K562 (cell line): ENCODE measurements around the gene MAU2. TPM values are rescaled to one million over a fixed set of nuclear protein-coding genes. Genes with fewer than 3 reads are reported as not detected.

Experiments
- CREM ChIP-seq: IDR thresholded peaks from 2 replicates; pipeline ENCODE4 v1.6.1; 2014; ENCODE audit warnings: antibody characterized with exemption, low read depth
- FOXJ2 ChIP-seq: fragments of 200-800 bp; sonication (Bioruptor generic); IDR thresholded peaks from 2 replicates; pipeline ENCODE4 v1.6.1; 2016; ENCODE audit warnings: missing genetic modification characterization, missing compliant biosample characterization
- FOXK1 ChIP-seq: sonication (generic); formaldehyde crosslinking; IDR thresholded peaks from 2 replicates; pipeline ENCODE4 v1.8.0; 2022; ENCODE audit warnings: missing genetic modification reagents, mild to moderate bottlenecking, borderline replicate concordance
- LEF1 ChIP-seq: fragments of 450-650 bp; IDR thresholded peaks from 2 replicates; pipeline ENCODE4 v1.6.1; 2016; ENCODE audit warnings: mild to moderate bottlenecking
- MTA1 ChIP-seq: fragments of 450-650 bp; IDR thresholded peaks from 2 replicates; pipeline ENCODE4 v1.6.1; 2017; ENCODE audit warnings: borderline replicate concordance
- MYBL2 ChIP-seq, 2 experiments: fragments of 450-650 bp in 1 of 2; sonication (generic) in 1 of 2; formaldehyde crosslinking in 1 of 2; IDR thresholded peaks; 2 replicates each; pipeline versions ENCODE4 v1.6.1 to v1.8.1; 2017 to 2022; ENCODE audit warnings: borderline replicate concordance in 1 of 2, inconsistent platforms in 1 of 2, low read depth in 1 of 2, mild to moderate bottlenecking in 1 of 2, missing genetic modification reagents in 1 of 2, moderate library complexity in 1 of 2
- MYC ChIP-seq, 2 experiments: fragments of 250-450 bp in 1 of 2; sonication (Bioruptor Pico) in 1 of 2; IDR thresholded peaks; 2 replicates each; pipeline versions ENCODE4 v1.5.1 to v1.6.1; 2012 to 2021; ENCODE audit warnings: low read depth in 2 of 2, borderline replicate concordance in 1 of 2, improper control_type of control experiment in 1 of 2, low read length in 1 of 2, mild to moderate bottlenecking in 1 of 2, moderate library complexity in 1 of 2
- NEUROD1 ChIP-seq: fragments of 150-350 bp; IDR thresholded peaks from 2 replicates; pipeline ENCODE4 v1.6.1; 2014; ENCODE audit warnings: borderline replicate concordance, low read length, low read depth; ENCODE audit not compliant: partially characterized antibody
- PURB ChIP-seq: sonication (generic); formaldehyde crosslinking; IDR thresholded peaks from 2 replicates; pipeline ENCODE4 v1.9.0; 2021; ENCODE audit warnings: low read depth, mild to moderate bottlenecking, missing genetic modification reagents
- TOE1 ChIP-seq, 2 experiments: fragments of 450-650 bp in 1 of 2; sonication (generic) in 1 of 2; formaldehyde crosslinking in 1 of 2; IDR thresholded peaks; 2 replicates each; pipeline versions ENCODE4 v1.7.1 to v1.8.0; 2016 to 2022; ENCODE audit warnings: borderline replicate concordance in 2 of 2, mild to moderate bottlenecking in 2 of 2, antibody characterized with exemption in 1 of 2, inconsistent platforms in 1 of 2, low read depth in 1 of 2, missing genetic modification reagents in 1 of 2, moderate library complexity in 1 of 2
- ZNF395 ChIP-seq: fragments of 200-800 bp; sonication (Bioruptor generic); IDR thresholded peaks from 2 replicates; pipeline ENCODE4 v1.6.1; 2017; ENCODE audit warnings: missing genetic modification characterization, missing compliant biosample characterization
- ZNF445 ChIP-seq: fragments of 250-450 bp; sonication (Bioruptor Pico); IDR thresholded peaks from 2 replicates; pipeline ENCODE4 v1.4.0; 2020; ENCODE audit warnings: low read depth, mild to moderate bottlenecking, moderate library complexity
- ZNF507 ChIP-seq: conservative IDR thresholded peaks from 2 replicates; pipeline ENCODE4 v1.6.1; 2017; ENCODE audit warnings: missing genetic modification characterization, missing compliant biosample characterization
- ZNF589 ChIP-seq: fragments of 200-800 bp; sonication (Bioruptor generic); IDR thresholded peaks from 2 replicates; pipeline ENCODE4 v1.6.1; 2016; ENCODE audit warnings: low read depth, missing genetic modification characterization, missing compliant biosample characterization
- polyA plus RNA-seq, 8 experiments: library from polyadenylated mRNA; depleted of rRNA in 4 of 8; stranded (reverse) in 5 of 8; unstranded in 3 of 8; fragments of >200 nt; fragmentation: Nextera tagmentation in 2 of 8; fragmentation: Illumina TruSeq in 1 of 8; extraction: Ambion mirVana in 2 of 8; extraction: Trizol in 1 of 8; gene quantifications; 2 replicates each; pipeline versions ENCODE4 v1.2.1 to v1.2.3, GENCODE V29; 2011 to 2014; ENCODE audit warnings: inconsistent platforms in 1 of 8, missing spikeins in 1 of 8
- total RNA-seq, 7 experiments: library from RNA; depleted of rRNA in 6 of 7; stranded (reverse); fragments of >200 nt in 6 of 7; fragmentation: Illumina TruSeq in 2 of 7; extraction: Trizol in 2 of 7; gene quantifications; 2 replicates each; pipeline versions ENCODE4 v1.2.1 to v1.2.3, GENCODE V29; 2011 to 2021; ENCODE audit warnings: low replicate concordance in 1 of 7
- TF ChIP-seq, protein P1 (sequence below): IDR thresholded peaks from 2 replicates; pipeline ENCODE4 v1.6.1; 2014; ENCODE audit warnings: antibody characterized with exemption
- TF ChIP-seq, protein P2 (sequence below), 2 experiments: fragments of 450-650 bp in 1 of 2; IDR thresholded peaks; 2 replicates each; pipeline ENCODE4 v1.6.1; 2011 to 2017; ENCODE audit warnings: low read depth in 2 of 2, antibody characterized with exemption in 1 of 2, borderline replicate concordance in 1 of 2, low read length in 1 of 2, mild to moderate bottlenecking in 1 of 2, mixed read lengths in 1 of 2; ENCODE audit not compliant: control insufficient read depth in 1 of 2

Gene MAU2
- total and polyA plus RNA-seq, 9 of the 15 experiments (the other 6 are each of a cell fraction or from before 2014, with no cell fraction given) = 1.2 to 48.1 (median 19.4) TPM

GRCh38 chr19:19342086-19343015 lies 21.7 kb downstream of the MAU2 start (continued):
- TF ChIP-seq MYC (IDR thresholded peaks at IDR 0.05; ENCODE audit: low read depth, low read length) = peak; percentile 81; the same call in 1 of the 2 replicates
- TF ChIP-seq MYC (CRISPR knock-in tag; IDR thresholded peaks at IDR 0.05; ENCODE audit: borderline replicate concordance, low read depth) = no peak
- TF ChIP-seq MTA1 = no peak
- TF ChIP-seq PURB (CRISPR knock-in tag) = no peak
- TF ChIP-seq ZNF589 (CRISPR knock-in tag) = no peak
- TF ChIP-seq MYBL2 (IDR thresholded peaks at IDR 0.05; ENCODE audit: low read depth) = no peak
- TF ChIP-seq MYBL2 (CRISPR knock-in tag; IDR thresholded peaks at IDR 0.05; ENCODE audit: borderline replicate concordance) = no peak
- no peak for TF ChIP-seq ZNF445 (CRISPR knock-in tag)
- TF ChIP-seq ZNF507 (tag) = no peak
- TF ChIP-seq ZNF395 = no peak
- no peak for TF ChIP-seq FOXK1 (CRISPR knock-in tag)
- TF ChIP-seq, protein P1, sequence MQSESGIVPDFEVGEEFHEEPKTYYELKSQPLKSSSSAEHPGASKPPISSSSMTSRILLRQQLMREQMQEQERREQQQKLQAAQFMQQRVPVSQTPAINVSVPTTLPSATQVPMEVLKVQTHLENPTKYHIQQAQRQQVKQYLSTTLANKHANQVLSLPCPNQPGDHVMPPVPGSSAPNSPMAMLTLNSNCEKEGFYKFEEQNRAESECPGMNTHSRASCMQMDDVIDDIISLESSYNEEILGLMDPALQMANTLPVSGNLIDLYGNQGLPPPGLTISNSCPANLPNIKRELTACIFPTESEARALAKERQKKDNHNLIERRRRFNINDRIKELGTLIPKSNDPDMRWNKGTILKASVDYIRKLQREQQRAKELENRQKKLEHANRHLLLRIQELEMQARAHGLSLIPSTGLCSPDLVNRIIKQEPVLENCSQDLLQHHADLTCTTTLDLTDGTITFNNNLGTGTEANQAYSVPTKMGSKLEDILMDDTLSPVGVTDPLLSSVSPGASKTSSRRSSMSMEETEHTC = peak; percentile 80
- no peak for TF ChIP-seq NEUROD1
- peak; percentile 21; the same call in 1 of the 2 replicates for TF ChIP-seq TOE1 (IDR thresholded peaks at IDR 0.05; ENCODE audit: borderline replicate concordance)
- TF ChIP-seq TOE1 (CRISPR knock-in tag; IDR thresholded peaks at IDR 0.05; ENCODE audit: borderline replicate concordance, low read depth) = 0 out of 2 replicates have a peak, but pooled peaks have one; percentile 75
- TF ChIP-seq, protein P2, sequence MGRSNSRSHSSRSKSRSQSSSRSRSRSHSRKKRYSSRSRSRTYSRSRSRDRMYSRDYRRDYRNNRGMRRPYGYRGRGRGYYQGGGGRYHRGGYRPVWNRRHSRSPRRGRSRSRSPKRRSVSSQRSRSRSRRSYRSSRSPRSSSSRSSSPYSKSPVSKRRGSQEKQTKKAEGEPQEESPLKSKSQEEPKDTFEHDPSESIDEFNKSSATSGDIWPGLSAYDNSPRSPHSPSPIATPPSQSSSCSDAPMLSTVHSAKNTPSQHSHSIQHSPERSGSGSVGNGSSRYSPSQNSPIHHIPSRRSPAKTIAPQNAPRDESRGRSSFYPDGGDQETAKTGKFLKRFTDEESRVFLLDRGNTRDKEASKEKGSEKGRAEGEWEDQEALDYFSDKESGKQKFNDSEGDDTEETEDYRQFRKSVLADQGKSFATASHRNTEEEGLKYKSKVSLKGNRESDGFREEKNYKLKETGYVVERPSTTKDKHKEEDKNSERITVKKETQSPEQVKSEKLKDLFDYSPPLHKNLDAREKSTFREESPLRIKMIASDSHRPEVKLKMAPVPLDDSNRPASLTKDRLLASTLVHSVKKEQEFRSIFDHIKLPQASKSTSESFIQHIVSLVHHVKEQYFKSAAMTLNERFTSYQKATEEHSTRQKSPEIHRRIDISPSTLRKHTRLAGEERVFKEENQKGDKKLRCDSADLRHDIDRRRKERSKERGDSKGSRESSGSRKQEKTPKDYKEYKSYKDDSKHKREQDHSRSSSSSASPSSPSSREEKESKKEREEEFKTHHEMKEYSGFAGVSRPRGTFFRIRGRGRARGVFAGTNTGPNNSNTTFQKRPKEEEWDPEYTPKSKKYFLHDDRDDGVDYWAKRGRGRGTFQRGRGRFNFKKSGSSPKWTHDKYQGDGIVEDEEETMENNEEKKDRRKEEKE (IDR thresholded peaks at IDR 0.05; ENCODE audit: borderline replicate concordance in 1 of 2, control insufficient read depth in 1 of 2, low read depth in 2 of 2, low read length in 1 of 2) = no peak
- TF ChIP-seq CREM = 0 out of 2 replicates have a peak, but pooled peaks have one; percentile 12
- TF ChIP-seq LEF1 = no peak
- TF ChIP-seq FOXJ2 (tag) = no peak
- TF ChIP-seq, all 486 proteins: peak for 39
